GM18511 (cell line): ENCODE measurements around the gene DVL2.

Experiments used
- ATAC-seq: cut with Tn5 transposase; IDR thresholded peaks from one replicate; pipeline ENCODE4 v1.9.1; 2021; ENCODE audit warnings: mild to moderate bottlenecking, moderate library complexity; ENCODE audit not compliant: unreplicated experiment

The DVL2 gene

DNA sequence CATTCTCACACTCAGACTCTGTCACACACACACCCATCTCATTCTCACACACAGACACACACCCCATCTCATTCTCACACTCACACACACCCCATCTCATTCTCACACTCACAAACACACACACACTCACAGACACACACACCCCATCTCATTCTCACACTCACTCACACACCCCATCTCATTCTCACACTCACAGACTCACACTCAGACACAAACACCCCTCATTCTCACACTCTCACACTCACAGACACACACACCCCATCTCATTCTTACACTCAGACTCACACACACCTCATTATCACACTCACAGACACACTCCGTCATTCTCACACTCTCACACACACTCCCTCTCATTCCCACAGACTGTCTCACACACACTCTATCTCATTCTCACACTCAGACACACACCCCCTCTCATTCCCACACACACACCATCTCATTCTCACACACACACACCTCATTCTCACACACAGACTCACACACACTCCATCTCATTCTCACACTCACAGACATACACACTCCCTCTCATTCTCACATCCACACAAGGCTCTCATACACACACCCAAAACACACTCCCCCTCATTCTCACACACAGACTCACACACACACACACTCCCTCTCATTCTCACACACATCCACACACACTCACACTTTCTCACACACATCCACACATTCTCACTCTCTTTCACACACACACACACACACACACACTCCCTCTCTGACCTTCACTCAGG is 58.0 kb downstream of the DVL2 start:
- no peak for ATAC-seq
